Prostate gland (tissue), 2 donors: ENCODE data around the gene MUC6. TPM values are rescaled to one million over a fixed set of nuclear protein-coding genes. Genes with fewer than 3 reads are reported as not detected.

Experiments
- DNase-seq: peaks from one replicate; pipeline ENCODE4 v3.0.0-alpha.2; 2019; ENCODE audit warnings: low spot score
- H3K27ac ChIP-seq, 2 donors: fragments of 200-600 bp; sonication (generic); 2 replicates each; pipeline ENCODE4 v1.5.1; 2017 to 2019
- H3K27me3 ChIP-seq: fragments of 200-600 bp; sonication (generic); replicated peaks from 2 replicates; pipeline ENCODE4 v1.5.1; 2019; ENCODE audit not compliant: insufficient read depth
- H3K36me3 ChIP-seq, 2 donors: fragments of 200-600 bp; sonication (generic); 1 replicate in 1 of 2; 2 replicates in 1 of 2; pipeline versions ENCODE4 v1.5.1 to v1.8.1; 2017 to 2019
- H3K4me1 ChIP-seq: fragments of 200-600 bp; sonication (generic); replicated peaks from 2 replicates; pipeline ENCODE4 v1.5.1; 2019
- H3K4me3 ChIP-seq, 2 donors: fragments of 200-600 bp; sonication (generic); 2 replicates each; pipeline ENCODE4 v1.5.1; 2017 to 2019
- H3K9me3 ChIP-seq: fragments of 200-600 bp; sonication (generic); 2 replicates; pipeline ENCODE4 v1.5.1; 2017
- POLR2A ChIP-seq: fragments of 450-650 bp; IDR thresholded peaks from one replicate; pipeline ENCODE4 v1.6.1; 2016; ENCODE audit warnings: antibody characterized with exemption, mild to moderate bottlenecking
- POLR2AphosphoS5 ChIP-seq: sonication (generic); formaldehyde crosslinking; IDR thresholded peaks from one replicate; pipeline ENCODE4 v1.6.1; 2017; ENCODE audit warnings: antibody characterized with exemption
- WGBS: methylation state at CpG from one replicate; pipeline ENCODE4 v1.1.5; 2018; 5-methylcytosine and 5-hydroxymethylcytosine counted together
- intact Hi-C: fragments of 100-400 bp; cut with DNase I; formaldehyde crosslinking; loops from one replicate; pipeline ENCODE4 v1.14.2; 2022
- total RNA-seq, 2 donors: library from RNA; depleted of rRNA; stranded (reverse); fragments of >200 nt; gene quantifications; one replicate each; pipeline ENCODE4 v1.1.0, GENCODE V29; 2016
- TF ChIP-seq, protein P1 (sequence below), 4 experiments: fragments of 200-600 bp in 2 of 4; fragments of 450-650 bp in 2 of 4; sonication (generic) in 2 of 4; IDR thresholded peaks; 1 replicate in 3 of 4; 2 replicates in 1 of 4; pipeline ENCODE4 v1.5.1; 2016 to 2019; ENCODE audit warnings: antibody characterized with exemption in 4 of 4, mild to moderate bottlenecking in 2 of 4, moderate library complexity in 2 of 4

The MUC6 gene
- total RNA-seq, 2 donors from 2014 or later, result 0.74 to 2.3 TPM

GRCh38 chr11:995752-996420, 40.6 kb downstream of the MUC6 start:
- Histone ChIP-seq H3K27me3 (no peaks in the 10 kb centered on the region), H3K4me3 (no peak overlapping the region), H3K27ac (no peak overlapping the region), H3K4me1 (no peaks in the 10 kb centered on the region), H3K9me3 (no peaks in the 10 kb centered on the region), H3K36me3 (peaks cover 5 to 13% of the 10 kb centered on the region in 2 donors)
- DNase-seq, result no peak
- TF ChIP-seq, protein P1, sequence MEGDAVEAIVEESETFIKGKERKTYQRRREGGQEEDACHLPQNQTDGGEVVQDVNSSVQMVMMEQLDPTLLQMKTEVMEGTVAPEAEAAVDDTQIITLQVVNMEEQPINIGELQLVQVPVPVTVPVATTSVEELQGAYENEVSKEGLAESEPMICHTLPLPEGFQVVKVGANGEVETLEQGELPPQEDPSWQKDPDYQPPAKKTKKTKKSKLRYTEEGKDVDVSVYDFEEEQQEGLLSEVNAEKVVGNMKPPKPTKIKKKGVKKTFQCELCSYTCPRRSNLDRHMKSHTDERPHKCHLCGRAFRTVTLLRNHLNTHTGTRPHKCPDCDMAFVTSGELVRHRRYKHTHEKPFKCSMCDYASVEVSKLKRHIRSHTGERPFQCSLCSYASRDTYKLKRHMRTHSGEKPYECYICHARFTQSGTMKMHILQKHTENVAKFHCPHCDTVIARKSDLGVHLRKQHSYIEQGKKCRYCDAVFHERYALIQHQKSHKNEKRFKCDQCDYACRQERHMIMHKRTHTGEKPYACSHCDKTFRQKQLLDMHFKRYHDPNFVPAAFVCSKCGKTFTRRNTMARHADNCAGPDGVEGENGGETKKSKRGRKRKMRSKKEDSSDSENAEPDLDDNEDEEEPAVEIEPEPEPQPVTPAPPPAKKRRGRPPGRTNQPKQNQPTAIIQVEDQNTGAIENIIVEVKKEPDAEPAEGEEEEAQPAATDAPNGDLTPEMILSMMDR (IDR thresholded peaks at IDR 0.05), result no peak
- TF ChIP-seq POLR2AphosphoS5, result no peak
- no peak for TF ChIP-seq POLR2A
- intact Hi-C loops, result no loop called here
- 74% methylated on average over 21 of the region's 22 CpGs for WGBS

GRCh38 chr11:995044-995751, 41.3 kb downstream of the MUC6 start:
- intact Hi-C loops, result no loop called here
- Histone ChIP-seq H3K4me1 (no peaks in the 10 kb centered on the region), H3K27ac (no peak overlapping the region), H3K4me3 (no peak overlapping the region), H3K36me3 (peaks cover 5 to 13% of the 10 kb centered on the region in 2 donors), H3K9me3 (no peaks in the 10 kb centered on the region), H3K27me3 (no peaks in the 10 kb centered on the region)
- WGBS, result 58% methylated on average over 16 of the region's 16 CpGs
- DNase-seq, result no peak
- peak; percentile 11 for TF ChIP-seq POLR2AphosphoS5
- TF ChIP-seq POLR2A, result no peak
- TF ChIP-seq, protein P1 (IDR thresholded peaks at IDR 0.05), result no peak

DNA sequence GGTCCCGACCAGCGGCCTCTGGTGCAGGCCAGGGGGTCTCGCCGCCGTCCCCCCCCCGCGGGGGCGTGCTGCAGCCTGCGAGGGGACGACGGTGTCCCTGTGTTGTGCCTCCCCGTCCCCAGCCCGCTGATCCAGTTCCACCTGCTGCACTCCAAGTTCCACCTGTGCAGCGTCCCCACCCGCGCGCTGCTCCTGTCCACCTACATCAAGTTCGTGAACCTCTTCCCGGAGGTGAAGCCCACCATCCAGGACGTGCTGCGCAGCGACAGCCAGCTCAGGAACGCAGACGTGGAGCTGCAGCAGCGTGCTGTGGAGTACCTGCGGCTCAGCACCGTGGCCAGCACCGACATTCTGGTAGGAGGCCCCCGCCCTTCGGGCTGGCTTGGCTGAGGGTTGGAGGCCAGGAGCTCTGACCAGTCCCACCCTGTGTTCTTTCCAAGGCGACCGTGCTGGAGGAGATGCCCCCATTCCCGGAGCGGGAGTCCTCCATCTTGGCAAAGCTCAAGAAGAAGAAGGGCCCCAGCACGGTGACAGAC, 42.8 kb downstream of the MUC6 start:
- Histone ChIP-seq H3K27me3 (no peaks in the 10 kb centered on the region), H3K27ac (no peak overlapping the region), H3K9me3 (no peaks in the 10 kb centered on the region), H3K36me3 (peaks cover 5 to 20% of the 10 kb centered on the region in 2 donors), H3K4me3 (no peak overlapping the region), H3K4me1 (no peaks in the 10 kb centered on the region)
- intact Hi-C loops, result no loop called here
- TF ChIP-seq POLR2AphosphoS5 (no peak), POLR2A (no peak)
- TF ChIP-seq, protein P1 (IDR thresholded peaks at IDR 0.05), result no peak
- 88% methylated on average over 33 of the region's 35 CpGs for WGBS
- no peak for DNase-seq

GRCh38 chr11:992577-992976, 43.9 kb downstream of the MUC6 start:
- Histone ChIP-seq H3K36me3 (peaks cover 5 to 27% of the 10 kb centered on the region in 2 donors), H3K9me3 (no peaks in the 10 kb centered on the region), H3K27me3 (no peaks in the 10 kb centered on the region), H3K27ac (no peak overlapping the region), H3K4me3 (no peak overlapping the region), H3K4me1 (no peaks in the 10 kb centered on the region)
- 84% methylated on average over 16 of the region's 16 CpGs for WGBS
- no peak for DNase-seq
- no peak for TF ChIP-seq POLR2AphosphoS5
- no peak for TF ChIP-seq POLR2A
- TF ChIP-seq, protein P1 (IDR thresholded peaks at IDR 0.05), result no peak
- intact Hi-C loops, result no loop called here
